ENCODE data around the gene NDRG3.

The NDRG3 gene

GRCh38 chr20:36632487-36633284, 113.2 kb downstream of the NDRG3 start:
- H3K36me3 ChIP-seq (ENCODE audit: control insufficient read depth, insufficient read depth, low read length) = no peaks in the 10 kb centered on the region
- H3K4me1 ChIP-seq (ENCODE audit: control insufficient read depth, insufficient read depth, low read length) = 0 out of 2 replicates have a peak, but pooled peaks cover 1% of the 10 kb centered on the region
- no peak overlapping the region for H3K27ac ChIP-seq (ENCODE audit: low read length)
- DNase-seq (ENCODE audit: low read depth, low spot score) = peak; percentile 33
- H3K4me3 ChIP-seq (ENCODE audit: low read length) = no peak overlapping the region
- H3K27me3 ChIP-seq (ENCODE audit: control insufficient read depth, insufficient read depth, low read length) = no peaks in the 10 kb centered on the region
- WGBS (ENCODE audit: insufficient coverage, insufficient read length) = no CpG with 5 or more reads among the region's 14 CpGs
- no peaks in the 10 kb centered on the region for H3K9me3 ChIP-seq (ENCODE audit: control insufficient read depth, insufficient read depth, low read length)

GRCh38 chr20:36632147-36632486, 113.8 kb downstream of the NDRG3 start:
- H3K27ac ChIP-seq (ENCODE audit: low read length) = no peak overlapping the region
- H3K9me3 ChIP-seq (ENCODE audit: control insufficient read depth, insufficient read depth, low read length) = no peaks in the 10 kb centered on the region
- H3K4me1 ChIP-seq (ENCODE audit: control insufficient read depth, insufficient read depth, low read length) = 0 out of 2 replicates have a peak, but pooled peaks cover 1% of the 10 kb centered on the region
- no CpG with 5 or more reads among the region's 3 CpGs for WGBS (ENCODE audit: insufficient coverage, insufficient read length)
- no peak overlapping the region for H3K4me3 ChIP-seq (ENCODE audit: low read length)
- H3K36me3 ChIP-seq (ENCODE audit: control insufficient read depth, insufficient read depth, low read length) = no peaks in the 10 kb centered on the region
- no peaks in the 10 kb centered on the region for H3K27me3 ChIP-seq (ENCODE audit: control insufficient read depth, insufficient read depth, low read length)
- DNase-seq (ENCODE audit: low read depth, low spot score) = no peak

- 0 out of 2 replicates have a peak, but pooled peaks cover 1% of the 10 kb centered on the region for H3K4me1 ChIP-seq (ENCODE audit: control insufficient read depth, insufficient read depth, low read length)
- H3K36me3 ChIP-seq (ENCODE audit: control insufficient read depth, insufficient read depth, low read length) = no peaks in the 10 kb centered on the region
- H3K4me3 ChIP-seq (ENCODE audit: low read length) = no peak overlapping the region
- H3K9me3 ChIP-seq (ENCODE audit: control insufficient read depth, insufficient read depth, low read length) = no peaks in the 10 kb centered on the region
- no peak overlapping the region for H3K27ac ChIP-seq (ENCODE audit: low read length)
- DNase-seq (ENCODE audit: low read depth, low spot score) = no peak
- no CpG with 5 or more reads among the region's 6 CpGs for WGBS (ENCODE audit: insufficient coverage, insufficient read length)
- H3K27me3 ChIP-seq (ENCODE audit: control insufficient read depth, insufficient read depth, low read length) = no peaks in the 10 kb centered on the region
These were observed 114.2 kb downstream of the NDRG3 start for GRCh38 chr20:36631646-36632045.

- Histone ChIP-seq H3K4me3 (ENCODE audit: low read length) (no peak overlapping the region), H3K27me3 (ENCODE audit: control insufficient read depth, insufficient read depth, low read length) (no peaks in the 10 kb centered on the region), H3K27ac (ENCODE audit: low read length) (no peak overlapping the region), H3K9me3 (ENCODE audit: control insufficient read depth, insufficient read depth, low read length) (no peaks in the 10 kb centered on the region), H3K36me3 (ENCODE audit: control insufficient read depth, insufficient read depth, low read length) (no peaks in the 10 kb centered on the region), H3K4me1 (ENCODE audit: control insufficient read depth, insufficient read depth, low read length) (0 out of 2 replicates have a peak, but pooled peaks cover 1% of the 10 kb centered on the region)
- DNase-seq (ENCODE audit: low read depth, low spot score) = no peak
- WGBS (ENCODE audit: insufficient coverage, insufficient read length) = no CpG with 5 or more reads among the region's 15 CpGs
These were observed 115.9 kb downstream of the NDRG3 start for GRCh38 chr20:36629719-36630681.

GRCh38 chr20:36628076-36628475, 117.8 kb downstream of the NDRG3 start:
- Histone ChIP-seq H3K27me3 (ENCODE audit: control insufficient read depth, insufficient read depth, low read length) (no peaks in the 10 kb centered on the region), H3K27ac (ENCODE audit: low read length) (no peak overlapping the region), H3K4me1 (ENCODE audit: control insufficient read depth, insufficient read depth, low read length) (0 out of 2 replicates have a peak, but pooled peaks cover 1% of the 10 kb centered on the region), H3K9me3 (ENCODE audit: control insufficient read depth, insufficient read depth, low read length) (no peaks in the 10 kb centered on the region), H3K36me3 (ENCODE audit: control insufficient read depth, insufficient read depth, low read length) (no peaks in the 10 kb centered on the region), H3K4me3 (ENCODE audit: low read length) (no peak overlapping the region)
- WGBS (ENCODE audit: insufficient coverage, insufficient read length) = no CpG with 5 or more reads among the region's 7 CpGs
- no peak for DNase-seq (ENCODE audit: low read depth, low spot score)

- no peak overlapping the region for H3K27ac ChIP-seq (ENCODE audit: low read length)
- no CpG with 5 or more reads among the region's 2 CpGs for WGBS (ENCODE audit: insufficient coverage, insufficient read length)
- no peaks in the 10 kb centered on the region for H3K27me3 ChIP-seq (ENCODE audit: control insufficient read depth, insufficient read depth, low read length)
- H3K36me3 ChIP-seq (ENCODE audit: control insufficient read depth, insufficient read depth, low read length) = no peaks in the 10 kb centered on the region
- no peaks in the 10 kb centered on the region for H3K9me3 ChIP-seq (ENCODE audit: control insufficient read depth, insufficient read depth, low read length)
- no peak for DNase-seq (ENCODE audit: low read depth, low spot score)
- H3K4me1 ChIP-seq (ENCODE audit: control insufficient read depth, insufficient read depth, low read length) = no peaks in the 10 kb centered on the region
- no peak overlapping the region for H3K4me3 ChIP-seq (ENCODE audit: low read length)
These were observed 121.0 kb downstream of the NDRG3 start for GRCh38 chr20:36624944-36625324.

GRCh38 chr20:36624068-36624943, 121.6 kb downstream of the NDRG3 start:
- no peaks in the 10 kb centered on the region for H3K9me3 ChIP-seq (ENCODE audit: control insufficient read depth, insufficient read depth, low read length)
- no peak for DNase-seq (ENCODE audit: low read depth, low spot score)
- no CpG with 5 or more reads among the region's 14 CpGs for WGBS (ENCODE audit: insufficient coverage, insufficient read length)
- no peaks in the 10 kb centered on the region for H3K4me1 ChIP-seq (ENCODE audit: control insufficient read depth, insufficient read depth, low read length)
- no peaks in the 10 kb centered on the region for H3K27me3 ChIP-seq (ENCODE audit: control insufficient read depth, insufficient read depth, low read length)
- H3K36me3 ChIP-seq (ENCODE audit: control insufficient read depth, insufficient read depth, low read length) = no peaks in the 10 kb centered on the region
- H3K4me3 ChIP-seq (ENCODE audit: low read length) = no peak overlapping the region
- H3K27ac ChIP-seq (ENCODE audit: low read length) = no peak overlapping the region

- Histone ChIP-seq H3K27me3 (ENCODE audit: control insufficient read depth, insufficient read depth, low read length) (no peaks in the 10 kb centered on the region), H3K9me3 (ENCODE audit: control insufficient read depth, insufficient read depth, low read length) (no peaks in the 10 kb centered on the region), H3K4me1 (ENCODE audit: control insufficient read depth, insufficient read depth, low read length) (no peaks in the 10 kb centered on the region), H3K36me3 (ENCODE audit: control insufficient read depth, insufficient read depth, low read length) (no peaks in the 10 kb centered on the region), H3K27ac (ENCODE audit: low read length) (no peak overlapping the region), H3K4me3 (ENCODE audit: low read length) (no peak overlapping the region)
- DNase-seq (ENCODE audit: low read depth, low spot score) = no peak
- WGBS (ENCODE audit: insufficient coverage, insufficient read length) = no CpG with 5 or more reads among the region's 2 CpGs
These were observed 122.4 kb downstream of the NDRG3 start for GRCh38 chr20:36623444-36623843.

- no peak overlapping the region for H3K27ac ChIP-seq (ENCODE audit: low read length)
- H3K4me3 ChIP-seq (ENCODE audit: low read length) = no peak overlapping the region
- no peaks in the 10 kb centered on the region for H3K4me1 ChIP-seq (ENCODE audit: control insufficient read depth, insufficient read depth, low read length)
- no peaks in the 10 kb centered on the region for H3K27me3 ChIP-seq (ENCODE audit: control insufficient read depth, insufficient read depth, low read length)
- DNase-seq (ENCODE audit: low read depth, low spot score) = no peak
- H3K9me3 ChIP-seq (ENCODE audit: control insufficient read depth, insufficient read depth, low read length) = no peaks in the 10 kb centered on the region
- WGBS (ENCODE audit: insufficient coverage, insufficient read length) = no CpG with 5 or more reads among the region's 5 CpGs
- H3K36me3 ChIP-seq (ENCODE audit: control insufficient read depth, insufficient read depth, low read length) = no peaks in the 10 kb centered on the region
These were observed 125.0 kb downstream of the NDRG3 start for GRCh38 chr20:36620917-36621316.
